HS-5 (cell line): ENCODE measurements around the gene EVC2.

ENCODE experiments used
- DNase-seq: peaks from one replicate; pipeline ENCODE4 v3.0.0-alpha.2; 2012; ENCODE audit warnings: low read depth

Gene EVC2

GRCh38 chr4:5711479-5712184 is 3.3 kb upstream of the EVC2 start:
- no peak for DNase-seq

- DNase-seq = no peak
These were observed 2.7 kb upstream of the EVC2 start, which contains the start of gene EVC for GRCh38 chr4:5710961-5711478. EVC (plus strand) TSS chr4:5711201; CDS start chr4:5711381, 180 bp downstream.

- no peak for DNase-seq
These were observed 2.0 kb upstream of the EVC2 start for GRCh38 chr4:5710065-5710960.

GRCh38 chr4:5709207-5709575 is 832 bp upstream of the EVC2 start:
- DNase-seq = no peak

GRCh38 chr4:5707778-5708448 is 446 bp downstream of the EVC2 start:
- no peak for DNase-seq

- no peak for DNase-seq
These were observed 993 bp downstream of the EVC2 start for GRCh38 chr4:5707366-5707765.

GRCh38 chr4:5706486-5707290 is 1.7 kb downstream of the EVC2 start:
- DNase-seq = no peak

- no peak for DNase-seq
These were observed 2.6 kb downstream of the EVC2 start for GRCh38 chr4:5705647-5706320.

- no peak for DNase-seq
These were observed 4.1 kb downstream of the EVC2 start for GRCh38 chr4:5704276-5704675.

- DNase-seq = no peak
These were observed 4.5 kb downstream of the EVC2 start for GRCh38 chr4:5703831-5704230.

GRCh38 chr4:5701971-5702370 is 6.4 kb downstream of the EVC2 start:
- DNase-seq = no peak

GRCh38 chr4:5700459-5700858 is 7.9 kb downstream of the EVC2 start:
- DNase-seq = no peak

GRCh38 chr4:5696341-5696740 is 12.0 kb downstream of the EVC2 start:
- no peak for DNase-seq

GRCh38 chr4:5693871-5694270 is 14.5 kb downstream of the EVC2 start:
- DNase-seq = no peak

GRCh38 chr4:5691491-5692132 is 16.7 kb downstream of the EVC2 start:
- no peak for DNase-seq

GRCh38 chr4:5689065-5689464 is 19.3 kb downstream of the EVC2 start:
- DNase-seq = no peak

GRCh38 chr4:5686338-5686737 is 22.0 kb downstream of the EVC2 start:
- no peak for DNase-seq

GRCh38 chr4:5685296-5685695 is 23.1 kb downstream of the EVC2 start:
- DNase-seq = no peak

GRCh38 chr4:5683566-5683965 is 24.8 kb downstream of the EVC2 start:
- no peak for DNase-seq

GRCh38 chr4:5678977-5679376 is 29.4 kb downstream of the EVC2 start:
- DNase-seq = no peak

GRCh38 chr4:5676763-5677162 is 31.6 kb downstream of the EVC2 start:
- DNase-seq = no peak
